Stimulated activated naive CD8-positive, alpha-beta T cell treated with anti-CD3 and anti-CD28 coated beads, Interleukin-15, amount 100 ng/mL, for 72 hours (primary cell): Measurements from ENCODE around the gene MTG1.
"Not testable (repeated sequence)": the region's sequence is repeated elsewhere in the genome, so short reads cannot be mapped to it uniquely, and the experiment has no call there.

Experiments used
- ATAC-seq: fragments of 150-1000 bp; cut with Tn5 transposase; 2 replicates; pipeline ENCODE4 v1.10.0; 2021; ENCODE audit warnings: mild to moderate bottlenecking, moderate library complexity
- DNase-seq, 2 donors: peaks; one replicate each; pipeline ENCODE4 v3.0.0; 2021 to 2022
- H3K27ac Mint-ChIP-seq, 2 donors: one replicate each; pipeline ENCODE4 v1.8.0; 2022; ENCODE audit warnings: mild to moderate bottlenecking in 2 of 2, mixed read lengths in 2 of 2, moderate library complexity in 2 of 2
- H3K27me3 Mint-ChIP-seq: one replicate; pipeline ENCODE4 v1.8.0; 2022; ENCODE audit warnings: mixed read lengths
- H3K4me1 Mint-ChIP-seq: one replicate; pipeline ENCODE4 v1.8.0; 2022; ENCODE audit warnings: mild to moderate bottlenecking, mixed read lengths
- H3K4me3 Mint-ChIP-seq, 2 donors: one replicate each; pipeline ENCODE4 v1.8.0; 2022; ENCODE audit warnings: mild to moderate bottlenecking in 2 of 2, mixed read lengths in 2 of 2, moderate library complexity in 1 of 2
- H3K9me3 Mint-ChIP-seq, 2 donors: one replicate each; pipeline ENCODE4 v1.8.0; 2022; ENCODE audit warnings: mixed read lengths in 2 of 2

MTG1 gene

DNA sequence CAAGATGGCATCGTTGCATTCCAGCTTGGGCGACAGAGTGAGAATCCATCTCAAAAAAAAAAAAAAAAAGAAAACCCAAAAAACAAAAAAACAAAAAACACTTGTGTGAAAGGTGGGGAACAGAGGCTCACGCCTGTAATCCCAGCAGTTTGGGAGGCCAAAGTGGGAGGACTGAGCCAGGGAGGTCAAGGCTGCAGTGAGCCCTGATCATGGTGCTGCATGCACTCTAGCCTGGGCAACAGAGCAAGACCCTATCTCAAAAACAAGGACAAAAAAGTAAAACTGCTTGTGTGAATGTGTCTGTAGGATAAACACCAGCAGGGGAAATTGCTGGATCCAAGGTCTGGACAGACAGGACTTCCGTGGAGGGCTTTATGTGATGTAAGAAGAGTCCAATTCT lies 10.4 kb upstream of the MTG1 start:
- no peak overlapping the region for H3K4me3 Mint-ChIP-seq
- DNase-seq (no peak), ATAC-seq (no peak)
- H3K4me1 Mint-ChIP-seq = peaks cover 25% of the 10 kb centered on the region
- no peaks in the 10 kb centered on the region for H3K9me3 Mint-ChIP-seq
- H3K27me3 Mint-ChIP-seq = no peaks in the 10 kb centered on the region
- H3K27ac Mint-ChIP-seq = no peak overlapping the region

GRCh38 chr10:133384071-133384470 lies 9.9 kb upstream of the MTG1 start:
- ATAC-seq = no peak
- Mint-ChIP-seq H3K9me3 (no peaks in the 10 kb centered on the region), H3K27ac (no peak overlapping the region), H3K27me3 (no peaks in the 10 kb centered on the region), H3K4me3 (no peak overlapping the region), H3K4me1 (peaks cover 31% of the 10 kb centered on the region)
- no peak for DNase-seq

- H3K4me3 Mint-ChIP-seq = no peak overlapping the region
- peaks cover 31% of the 10 kb centered on the region for H3K4me1 Mint-ChIP-seq
- DNase-seq (no peak), ATAC-seq (no peak)
- H3K9me3 Mint-ChIP-seq = no peaks in the 10 kb centered on the region
- no peaks in the 10 kb centered on the region for H3K27me3 Mint-ChIP-seq
- no peak overlapping the region for H3K27ac Mint-ChIP-seq
These were observed 8.7 kb upstream of the MTG1 start for GRCh38 chr10:133385214-133385613.

- not testable (repeated sequence) for ATAC-seq, H3K9me3 Mint-ChIP-seq, H3K4me3 Mint-ChIP-seq, H3K27ac Mint-ChIP-seq, DNase-seq, H3K27me3 Mint-ChIP-seq
- H3K4me1 Mint-ChIP-seq = peaks cover 44% of the 10 kb centered on the region
These were observed 7.0 kb upstream of the MTG1 start for GRCh38 chr10:133386951-133387350.

- Mint-ChIP-seq H3K27ac (peak overlapping the region; percentile 89 to 99), H3K9me3 (no peaks in the 10 kb centered on the region), H3K4me3 (peak overlapping the region; percentile 86 to 91), H3K27me3 (no peaks in the 10 kb centered on the region), H3K4me1 (peaks cover 56% of the 10 kb centered on the region)
- DNase-seq = peak in 1 of 2 donors; percentile 10
- ATAC-seq = no peak
These were observed 5.6 kb upstream of the MTG1 start for GRCh38 chr10:133388236-133388972.

DNA sequence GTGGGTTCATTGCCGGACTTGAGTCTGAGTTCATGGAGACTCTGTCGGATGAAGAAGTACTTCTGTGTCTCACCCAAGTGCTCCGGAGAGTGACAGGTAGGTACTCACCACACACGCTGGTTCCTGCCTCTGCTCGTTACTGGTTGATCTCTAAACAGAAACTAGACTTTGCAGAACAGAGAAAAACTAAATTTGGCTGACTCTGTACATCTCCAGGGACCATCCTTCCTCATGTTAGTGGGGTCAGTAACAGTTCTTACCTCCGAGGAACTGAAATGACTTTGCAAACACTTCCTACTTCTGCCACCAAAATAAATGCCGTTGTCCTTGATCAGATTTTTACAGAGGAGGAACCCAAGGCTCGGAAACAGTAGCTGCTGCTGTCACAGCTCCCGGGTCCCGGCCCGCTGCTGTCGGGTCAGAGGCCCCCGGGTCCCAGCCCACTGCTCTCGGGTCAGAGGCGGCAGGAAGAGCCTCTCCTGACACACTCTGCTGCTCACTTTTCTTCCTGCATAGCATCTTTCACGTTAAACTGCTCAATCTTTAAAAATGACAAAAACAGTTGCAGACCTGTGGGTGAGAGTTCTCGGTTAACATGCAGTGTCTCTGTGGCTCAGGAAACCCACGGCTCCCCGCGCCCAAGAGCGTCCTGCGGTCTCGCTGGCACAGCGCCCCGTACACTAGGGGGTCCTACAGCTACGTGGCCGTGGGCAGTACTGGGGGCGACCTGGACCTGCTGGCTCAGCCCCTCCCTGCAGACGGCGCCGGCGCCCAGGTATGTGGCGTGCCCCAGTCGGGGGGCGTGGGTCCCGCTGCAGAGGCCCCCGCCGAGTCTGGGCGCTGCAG lies 4.8 kb upstream of the MTG1 start:
- peak overlapping the region; percentile 86 to 91 for H3K4me3 Mint-ChIP-seq
- peak overlapping the region; percentile 89 to 99 for H3K27ac Mint-ChIP-seq
- peak; percentile 62 for ATAC-seq
- DNase-seq = peak in 1 of 2 donors; percentile 57
- H3K27me3 Mint-ChIP-seq = no peaks in the 10 kb centered on the region
- peaks cover 59% of the 10 kb centered on the region for H3K4me1 Mint-ChIP-seq
- no peaks in the 10 kb centered on the region for H3K9me3 Mint-ChIP-seq

GRCh38 chr10:133390597-133391248 lies 3.2 kb upstream of the MTG1 start:
- H3K4me1 Mint-ChIP-seq = peaks cover 71% of the 10 kb centered on the region
- H3K9me3 Mint-ChIP-seq = no peaks in the 10 kb centered on the region
- no peaks in the 10 kb centered on the region for H3K27me3 Mint-ChIP-seq
- DNase-seq = peak in 1 of 2 donors; percentile 23
- H3K27ac Mint-ChIP-seq = peak overlapping the region; percentile 99
- peak; percentile 14 for ATAC-seq
- H3K4me3 Mint-ChIP-seq = peak overlapping the region; percentile 79 to 86

DNA sequence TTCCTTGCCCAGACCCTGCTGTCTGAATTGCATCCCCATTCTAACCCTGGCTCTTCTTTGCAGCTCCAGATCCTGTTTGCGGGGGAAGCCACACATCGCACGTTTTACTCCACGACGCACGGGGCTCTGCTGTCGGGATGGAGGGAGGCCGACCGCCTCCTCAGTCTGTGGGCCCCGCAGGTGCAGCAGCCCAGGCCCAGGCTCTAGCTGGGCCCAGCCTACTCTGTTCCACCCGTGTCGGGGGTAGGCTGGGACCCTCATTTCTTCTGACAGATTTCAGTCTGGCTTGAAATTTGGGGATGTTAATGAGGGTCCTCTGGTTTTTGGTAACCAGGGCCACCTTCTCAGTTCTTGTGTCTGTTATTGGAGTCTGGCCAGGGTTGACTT lies 2.7 kb upstream of the MTG1 start:
- peaks cover 74% of the 10 kb centered on the region for H3K4me1 Mint-ChIP-seq
- DNase-seq (no peak), ATAC-seq (no peak)
- peak overlapping the region; percentile 79 to 86 for H3K4me3 Mint-ChIP-seq
- peak overlapping the region; percentile 99 for H3K27ac Mint-ChIP-seq
- H3K27me3 Mint-ChIP-seq = no peaks in the 10 kb centered on the region
- H3K9me3 Mint-ChIP-seq = no peaks in the 10 kb centered on the region

DNA sequence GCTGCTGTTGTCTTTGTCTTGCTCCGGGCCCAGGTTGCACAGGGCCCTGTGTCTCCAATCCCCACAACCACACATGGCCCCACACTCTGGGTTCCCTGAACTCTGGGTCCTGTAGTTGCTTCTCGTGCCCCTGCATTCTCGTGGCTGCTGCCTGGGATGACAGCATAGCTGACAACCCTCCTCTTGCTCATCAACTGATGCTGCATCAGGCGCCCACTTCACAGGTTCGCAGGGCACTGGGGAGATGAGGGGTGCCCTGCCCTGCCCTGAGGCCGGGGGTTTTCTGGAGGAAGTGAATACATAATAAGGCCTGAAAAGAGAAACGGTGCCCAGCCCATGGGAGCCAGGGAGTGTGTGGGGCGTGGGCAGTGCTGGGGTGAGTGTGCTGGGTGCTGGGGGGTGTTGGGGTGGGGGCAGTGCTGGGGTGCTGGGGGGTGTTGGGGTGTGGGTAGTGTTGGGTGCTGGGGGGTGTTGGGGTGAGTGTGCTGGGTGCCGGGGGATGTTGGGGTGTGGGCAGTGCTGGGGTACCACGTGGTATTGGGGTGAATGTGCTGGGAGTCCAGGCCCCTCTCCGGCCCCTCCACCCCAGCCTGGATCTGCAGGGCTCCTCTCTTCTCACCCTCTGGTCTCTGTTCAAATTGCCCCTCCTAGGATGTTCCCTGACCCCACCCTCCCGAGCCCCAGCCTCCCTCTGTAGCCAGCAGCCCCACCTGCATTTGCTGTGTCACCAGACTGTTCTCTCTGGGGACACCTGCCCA lies 2.0 kb upstream of the MTG1 start:
- DNase-seq (peak in 1 of 2 donors; percentile 72), ATAC-seq (peak; percentile 39)
- H3K27ac Mint-ChIP-seq = peak overlapping the region; percentile 99
- no peaks in the 10 kb centered on the region for H3K9me3 Mint-ChIP-seq
- H3K4me1 Mint-ChIP-seq = peaks cover 79% of the 10 kb centered on the region
- H3K27me3 Mint-ChIP-seq = no peaks in the 10 kb centered on the region
- H3K4me3 Mint-ChIP-seq = peak overlapping the region; percentile 79 to 86

DNA sequence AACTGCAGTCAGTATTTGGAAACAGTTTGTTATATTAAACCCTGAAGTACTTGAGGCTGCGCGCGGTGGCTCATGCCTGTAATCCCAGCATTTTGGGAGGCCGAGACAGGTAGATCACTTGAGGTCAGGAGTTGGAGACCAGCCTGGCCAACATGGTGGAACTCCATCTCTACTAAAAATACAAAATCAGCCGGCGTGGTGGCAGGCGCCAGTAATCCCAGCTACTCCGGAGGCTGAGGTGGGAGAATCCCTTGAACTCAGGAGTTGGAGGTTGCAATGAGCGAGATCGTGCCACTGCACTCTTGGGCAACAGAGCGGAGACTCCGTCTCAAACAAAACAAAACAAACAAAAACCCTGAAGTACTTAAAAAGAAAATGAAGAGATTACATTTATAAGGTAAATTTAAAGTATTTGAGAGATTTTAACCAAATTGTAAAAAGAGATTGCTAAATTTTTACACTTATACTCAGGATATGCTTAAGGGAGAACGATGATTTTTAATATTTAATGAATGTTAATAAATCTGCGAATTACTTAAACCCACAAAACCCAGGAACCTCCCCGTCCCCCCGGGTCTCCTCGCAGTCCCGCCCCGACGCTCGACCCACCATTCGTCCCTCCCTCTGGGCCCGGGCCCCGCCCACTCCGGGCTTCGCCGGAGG lies 425 bp upstream of the MTG1 start:
- peak overlapping the region; percentile 87 to 92 for H3K4me3 Mint-ChIP-seq
- H3K27ac Mint-ChIP-seq = peak overlapping the region; percentile 94 to 96
- ATAC-seq (no peak), DNase-seq (peak in 1 of 2 donors; percentile 9)
- peaks cover 80% of the 10 kb centered on the region for H3K4me1 Mint-ChIP-seq
- no peaks in the 10 kb centered on the region for H3K9me3 Mint-ChIP-seq
- H3K27me3 Mint-ChIP-seq = no peaks in the 10 kb centered on the region

- no peak for ATAC-seq
- peak in 1 of 2 donors; percentile 17 for DNase-seq
- Mint-ChIP-seq H3K4me1 (peaks cover 79% of the 10 kb centered on the region), H3K27me3 (no peaks in the 10 kb centered on the region), H3K4me3 (peak overlapping the region; percentile 87 to 92), H3K27ac (peak overlapping the region; percentile 94 to 96), H3K9me3 (no peaks in the 10 kb centered on the region)
These were observed 854 bp downstream of the MTG1 start for GRCh38 chr10:133394801-133395221.

- peak in 1 of 2 donors; percentile 8 for DNase-seq
- no peaks in the 10 kb centered on the region for H3K9me3 Mint-ChIP-seq
- H3K27me3 Mint-ChIP-seq = no peaks in the 10 kb centered on the region
- no peak overlapping the region for H3K27ac Mint-ChIP-seq
- peak overlapping the region in 1 of 2 donors; percentile 87 for H3K4me3 Mint-ChIP-seq
- H3K4me1 Mint-ChIP-seq = peaks cover 80% of the 10 kb centered on the region
- no peak for ATAC-seq
These were observed 2.2 kb downstream of the MTG1 start for GRCh38 chr10:133396035-133396624.

DNA sequence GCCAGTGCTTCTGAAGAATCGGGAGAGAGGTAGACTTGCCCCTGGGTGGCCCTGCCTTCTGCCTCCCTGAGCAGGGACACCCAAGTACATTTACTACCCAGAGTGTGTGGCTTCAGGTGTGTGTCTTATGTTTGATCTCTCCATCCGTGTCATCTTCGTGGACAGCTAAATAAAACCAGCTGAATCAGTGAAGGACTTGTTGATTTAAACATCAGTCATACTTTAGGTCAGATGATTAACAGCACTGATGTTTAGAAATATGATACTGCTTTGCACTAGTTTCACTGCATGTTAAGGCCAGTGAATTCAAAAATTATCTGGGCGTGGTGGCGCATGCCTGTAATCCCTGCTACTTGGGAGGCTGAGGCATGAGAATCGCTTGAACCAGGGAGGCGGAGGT lies 4.0 kb downstream of the MTG1 start:
- peak in 1 of 2 donors; percentile 8 for DNase-seq
- no peak for ATAC-seq
- Mint-ChIP-seq H3K27me3 (no peaks in the 10 kb centered on the region), H3K9me3 (no peaks in the 10 kb centered on the region), H3K27ac (peak overlapping the region in 1 of 2 donors; percentile 42), H3K4me3 (no peak overlapping the region), H3K4me1 (peaks cover 79% of the 10 kb centered on the region)

GRCh38 chr10:133399123-133399601 lies 5.2 kb downstream of the MTG1 start:
- peak in 1 of 2 donors; percentile 7 for DNase-seq
- H3K27ac Mint-ChIP-seq = peak overlapping the region in 1 of 2 donors; percentile 71
- H3K4me3 Mint-ChIP-seq = no peak overlapping the region
- H3K4me1 Mint-ChIP-seq = peaks cover 80% of the 10 kb centered on the region
- no peaks in the 10 kb centered on the region for H3K27me3 Mint-ChIP-seq
- H3K9me3 Mint-ChIP-seq = no peaks in the 10 kb centered on the region
- ATAC-seq = no peak
